Measurements from ENCODE around the gene RAMP1.

The RAMP1 gene

DNA sequence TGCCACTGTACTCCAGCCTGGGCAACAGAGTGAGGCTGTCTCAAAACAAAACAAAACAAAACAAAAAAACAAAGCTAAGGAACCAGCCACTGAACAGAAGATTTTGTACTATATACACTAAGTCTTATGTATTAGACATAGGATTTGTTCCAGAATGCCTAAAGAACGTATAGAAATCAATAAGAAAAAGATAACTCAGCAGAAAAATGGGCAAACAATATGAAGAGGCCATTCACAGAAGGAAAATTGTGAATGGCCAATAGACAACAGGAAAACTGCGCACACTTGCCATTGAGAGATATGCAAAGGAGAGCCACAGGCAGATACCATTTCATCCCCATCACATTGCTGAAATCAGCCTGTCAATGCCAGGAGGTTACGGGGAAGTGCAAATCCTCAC lies 92.5 kb downstream of the RAMP1 start:
- DNase-seq (ENCODE audit: low spot score) = no peak

GRCh38 chr2:237952851-237953250 lies 93.4 kb downstream of the RAMP1 start:
- no peak for DNase-seq (ENCODE audit: low spot score)

GRCh38 chr2:237955640-237956401 lies 96.4 kb downstream of the RAMP1 start:
- no peak for DNase-seq (ENCODE audit: low spot score)

- no peak for DNase-seq (ENCODE audit: low spot score)
These were observed 96.9 kb downstream of the RAMP1 start for GRCh38 chr2:237956402-237956736.

DNA sequence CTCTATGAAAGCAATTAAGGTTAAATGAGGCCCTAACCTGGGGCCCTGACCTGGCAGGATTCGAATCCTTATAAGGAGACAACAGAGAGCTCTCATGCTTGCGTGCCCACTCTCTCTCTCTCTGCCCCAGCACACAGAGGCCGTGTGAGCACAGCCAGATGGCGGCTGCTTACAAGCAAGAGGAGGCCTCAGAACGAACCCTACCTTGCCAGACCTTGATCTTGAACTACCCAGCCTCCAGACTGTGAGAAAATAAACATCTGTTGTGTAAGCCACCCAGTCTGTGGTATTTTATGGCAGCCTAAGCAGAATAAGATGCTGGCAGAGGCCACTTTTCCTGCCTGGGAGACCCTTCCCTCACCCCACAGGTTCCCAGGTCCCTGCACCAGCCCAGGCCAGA lies 102.2 kb downstream of the RAMP1 start:
- DNase-seq (ENCODE audit: low spot score) = no peak
